Nephron progenitor cell (in vitro differentiated cells): ENCODE results near the gene ARRB1.

ENCODE experiments used
- DNase-seq: peaks from one replicate; pipeline ENCODE4 v3.0.0; 2021
- H3K27ac Mint-ChIP-seq: 2 replicates; pipeline ENCODE4 v1.8.0; 2021; ENCODE audit warnings: mild to moderate bottlenecking, moderate library complexity, mixed read lengths
- H3K27me3 Mint-ChIP-seq: 2 replicates; pipeline ENCODE4 v1.8.0; 2021; ENCODE audit warnings: mild to moderate bottlenecking, low read depth, mixed read lengths; ENCODE audit not compliant: poor library complexity
- H3K36me3 Mint-ChIP-seq: 2 replicates; pipeline ENCODE4 v1.8.0; 2021; ENCODE audit warnings: low read depth, mixed read lengths
- H3K4me1 Mint-ChIP-seq: 2 replicates; pipeline ENCODE4 v1.8.0; 2021; ENCODE audit warnings: mixed read lengths
- H3K4me3 Mint-ChIP-seq: 2 replicates; pipeline ENCODE4 v1.8.0; 2021; ENCODE audit warnings: mild to moderate bottlenecking, moderate library complexity, mixed read lengths
- H3K9me3 Mint-ChIP-seq: 2 replicates; pipeline ENCODE4 v1.8.0; 2021; ENCODE audit warnings: mild to moderate bottlenecking, moderate library complexity, mixed read lengths
- TF ChIP-seq, protein P1 (sequence below): fragments of 200-600 bp; sonication (generic); IDR thresholded peaks from 2 replicates; pipeline ENCODE4 v1.5.0; 2021; ENCODE audit warnings: antibody characterized with exemption

The ARRB1 gene

DNA sequence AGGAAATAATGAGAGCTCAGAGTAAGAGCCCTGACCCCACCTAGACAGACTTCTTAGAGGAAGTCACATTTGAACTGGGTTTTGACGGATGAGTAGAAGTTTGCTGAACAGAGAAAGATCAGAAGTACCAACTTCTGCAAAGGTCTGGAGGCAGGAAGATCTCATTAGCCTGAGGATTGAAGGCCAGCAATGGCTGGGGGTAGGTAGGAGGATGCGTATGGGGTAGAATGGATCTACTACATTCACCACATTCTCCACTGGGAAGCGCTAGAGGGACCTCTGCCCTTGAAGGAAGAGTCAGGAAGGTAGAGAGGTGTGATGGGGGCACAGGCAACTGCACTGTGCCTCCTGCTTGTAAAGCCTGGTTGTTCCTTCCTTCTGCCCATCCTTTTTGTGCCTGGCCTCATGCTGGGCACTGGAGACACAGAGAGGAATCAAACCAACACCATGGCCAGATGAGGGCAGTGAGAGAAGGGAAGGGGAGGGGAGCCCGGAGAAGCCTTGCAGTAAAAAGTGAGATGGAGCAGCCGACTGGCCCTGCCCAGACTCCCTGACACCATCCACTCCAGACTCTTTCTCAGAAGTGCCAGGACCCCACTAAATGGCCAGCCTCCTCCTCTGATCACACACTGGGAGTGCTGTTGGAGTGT lies 106.0 kb downstream of the ARRB1 start:
- Mint-ChIP-seq H3K27ac (no peak overlapping the region), H3K4me1 (peaks cover 26% of the 10 kb centered on the region), H3K27me3 (peaks cover 59% of the 10 kb centered on the region), H3K36me3 (no peaks in the 10 kb centered on the region), H3K4me3 (no peak overlapping the region), H3K9me3 (no peaks in the 10 kb centered on the region)
- TF ChIP-seq, protein P1, sequence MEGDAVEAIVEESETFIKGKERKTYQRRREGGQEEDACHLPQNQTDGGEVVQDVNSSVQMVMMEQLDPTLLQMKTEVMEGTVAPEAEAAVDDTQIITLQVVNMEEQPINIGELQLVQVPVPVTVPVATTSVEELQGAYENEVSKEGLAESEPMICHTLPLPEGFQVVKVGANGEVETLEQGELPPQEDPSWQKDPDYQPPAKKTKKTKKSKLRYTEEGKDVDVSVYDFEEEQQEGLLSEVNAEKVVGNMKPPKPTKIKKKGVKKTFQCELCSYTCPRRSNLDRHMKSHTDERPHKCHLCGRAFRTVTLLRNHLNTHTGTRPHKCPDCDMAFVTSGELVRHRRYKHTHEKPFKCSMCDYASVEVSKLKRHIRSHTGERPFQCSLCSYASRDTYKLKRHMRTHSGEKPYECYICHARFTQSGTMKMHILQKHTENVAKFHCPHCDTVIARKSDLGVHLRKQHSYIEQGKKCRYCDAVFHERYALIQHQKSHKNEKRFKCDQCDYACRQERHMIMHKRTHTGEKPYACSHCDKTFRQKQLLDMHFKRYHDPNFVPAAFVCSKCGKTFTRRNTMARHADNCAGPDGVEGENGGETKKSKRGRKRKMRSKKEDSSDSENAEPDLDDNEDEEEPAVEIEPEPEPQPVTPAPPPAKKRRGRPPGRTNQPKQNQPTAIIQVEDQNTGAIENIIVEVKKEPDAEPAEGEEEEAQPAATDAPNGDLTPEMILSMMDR, result no peak
- no peak for DNase-seq

DNA sequence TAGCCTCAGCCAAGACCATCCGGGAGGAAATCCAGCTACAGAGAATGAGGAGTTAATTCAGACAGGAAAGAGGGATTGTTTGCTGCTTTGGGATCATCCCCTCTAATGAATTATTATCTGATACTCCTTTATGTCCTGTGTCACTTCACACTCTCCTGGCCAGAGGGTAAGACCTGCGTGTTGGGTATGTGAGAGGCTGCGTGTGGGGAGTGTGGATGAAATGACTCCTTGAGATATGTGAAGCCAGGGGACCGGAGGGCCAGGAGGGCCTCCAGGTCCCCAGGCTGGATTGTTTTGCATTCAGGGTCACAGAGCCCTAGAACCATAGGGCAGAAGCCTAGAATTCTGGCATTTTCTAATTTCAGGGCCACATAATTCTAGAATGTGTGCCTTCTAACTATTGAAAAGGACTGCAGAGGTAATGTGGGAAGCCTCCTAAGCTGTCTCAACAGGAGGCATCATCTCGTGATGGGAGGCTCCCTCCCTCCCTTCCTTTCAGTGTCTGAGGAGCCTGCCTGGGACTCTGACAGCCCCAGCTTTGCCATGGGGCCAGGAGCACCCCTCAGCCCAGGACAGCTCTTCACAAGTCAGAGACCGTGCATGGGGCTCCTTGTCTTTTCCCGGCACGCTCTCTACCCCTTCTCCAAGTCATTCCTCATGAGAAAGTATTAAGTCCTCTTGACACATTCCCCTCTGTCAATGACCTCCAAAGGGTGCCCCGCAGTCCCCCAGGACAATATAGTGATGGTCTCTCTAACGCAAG lies 107.2 kb downstream of the ARRB1 start:
- no peak for DNase-seq
- H3K4me3 Mint-ChIP-seq, result no peak overlapping the region
- peaks cover 33% of the 10 kb centered on the region for H3K4me1 Mint-ChIP-seq
- H3K27ac Mint-ChIP-seq, result no peak overlapping the region
- H3K36me3 Mint-ChIP-seq, result no peaks in the 10 kb centered on the region
- H3K9me3 Mint-ChIP-seq, result no peaks in the 10 kb centered on the region
- H3K27me3 Mint-ChIP-seq, result peaks cover 71% of the 10 kb centered on the region
- TF ChIP-seq, protein P1, result no peak

DNA sequence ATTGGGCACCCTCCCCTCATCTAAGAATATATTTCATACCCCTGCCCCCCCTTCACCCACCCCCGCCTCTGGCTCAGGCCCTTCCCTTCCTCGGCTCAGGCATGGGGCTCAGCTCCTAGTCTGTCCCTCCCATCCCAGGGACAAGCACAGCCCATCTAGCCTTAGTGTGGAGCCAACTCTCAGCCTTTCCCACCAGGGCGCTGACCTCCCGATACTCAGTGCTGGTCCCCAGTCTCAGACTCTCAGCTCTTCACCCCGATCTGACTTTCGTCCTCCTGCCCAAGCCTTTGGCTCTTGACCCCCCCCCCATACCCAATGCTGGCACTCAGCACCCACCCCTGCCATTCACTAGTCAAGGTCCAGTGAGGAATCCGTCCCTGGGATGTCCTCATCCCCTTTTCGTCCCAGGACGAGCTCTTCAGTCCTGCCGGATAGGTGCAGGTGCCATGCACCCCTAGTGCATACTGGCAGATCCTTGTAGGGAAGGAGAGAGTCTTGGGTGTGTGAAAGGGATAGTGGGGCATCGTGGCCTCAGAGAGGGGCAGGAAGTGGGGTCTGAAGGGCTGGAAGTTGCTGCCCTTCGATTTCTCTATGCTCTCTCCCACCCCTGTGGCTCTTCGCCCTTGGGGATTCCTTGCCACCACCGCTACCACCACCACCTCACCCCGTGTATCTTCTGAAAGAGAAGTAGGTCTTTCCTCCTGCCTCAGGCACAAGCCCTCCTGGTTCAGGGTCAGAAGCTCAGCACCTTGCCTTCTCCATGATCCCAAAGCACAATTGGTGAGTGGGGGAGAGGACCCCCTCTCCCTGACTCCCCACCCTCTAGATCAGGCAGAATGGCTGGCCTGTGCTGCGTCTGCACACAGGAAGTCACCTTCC lies 108.5 kb downstream of the ARRB1 start:
- no peak overlapping the region for H3K27ac Mint-ChIP-seq
- H3K9me3 Mint-ChIP-seq, result no peaks in the 10 kb centered on the region
- TF ChIP-seq, protein P1, result no peak
- H3K27me3 Mint-ChIP-seq, result peaks cover 77% of the 10 kb centered on the region
- H3K4me1 Mint-ChIP-seq, result peaks cover 25% of the 10 kb centered on the region
- H3K4me3 Mint-ChIP-seq, result peak overlapping the region; percentile 81
- no peak for DNase-seq
- no peaks in the 10 kb centered on the region for H3K36me3 Mint-ChIP-seq

DNA sequence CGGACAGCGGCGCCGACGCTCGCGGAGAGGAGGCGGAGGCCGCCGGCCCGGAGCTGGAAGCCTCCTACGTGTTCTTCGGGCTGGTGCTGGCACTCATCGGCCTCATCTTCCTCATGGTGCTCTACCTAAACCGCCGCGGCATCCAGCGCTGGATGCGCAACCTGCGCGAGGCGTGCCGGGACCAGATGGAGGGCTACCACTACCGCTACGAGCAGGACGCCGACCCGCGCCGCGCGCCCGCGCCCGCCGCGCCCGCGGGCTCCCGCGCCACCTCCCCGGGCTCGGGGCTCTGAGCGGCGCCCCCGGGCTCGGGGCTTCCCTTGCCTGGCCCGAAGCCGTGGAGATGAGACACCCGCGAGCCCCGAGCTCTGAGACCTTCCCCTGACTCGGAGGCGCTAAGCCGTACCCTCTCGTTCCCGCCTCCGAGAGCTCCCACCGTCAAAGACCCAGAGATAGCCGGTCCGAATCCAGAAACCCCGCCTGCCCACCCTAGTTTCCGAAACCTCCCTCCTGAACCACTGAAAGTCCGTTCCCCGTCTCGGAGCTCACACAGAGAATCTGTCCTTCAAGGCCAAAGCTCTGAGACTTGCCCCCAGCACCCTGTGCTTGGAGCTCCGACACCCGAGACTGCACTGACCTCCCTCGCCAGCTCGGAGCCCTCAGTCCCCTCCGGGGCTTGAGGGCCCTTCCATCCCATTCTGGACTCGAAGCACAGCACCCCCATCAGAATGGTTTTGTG lies 109.4 kb downstream of the ARRB1 start:
- H3K36me3 Mint-ChIP-seq, result no peaks in the 10 kb centered on the region
- peaks cover 22% of the 10 kb centered on the region for H3K4me1 Mint-ChIP-seq
- H3K27me3 Mint-ChIP-seq, result peaks cover 80% of the 10 kb centered on the region

More for the DNA sequence above, 109.4 kb downstream of the ARRB1 start:
- TF ChIP-seq, protein P1, result no peak
- DNase-seq, result no peak
- Mint-ChIP-seq H3K4me3 (peak overlapping the region; percentile 81), H3K9me3 (no peaks in the 10 kb centered on the region), H3K27ac (no peak overlapping the region)
